HG03175 (cell line): Measurements from ENCODE around the gene TMEM72.

Experiments
- ATAC-seq: cut with Tn5 transposase; IDR thresholded peaks from one replicate; pipeline ENCODE4 v1.9.1; 2021; ENCODE audit warnings: mild to moderate bottlenecking, moderate library complexity; ENCODE audit not compliant: unreplicated experiment

TMEM72 gene

DNA sequence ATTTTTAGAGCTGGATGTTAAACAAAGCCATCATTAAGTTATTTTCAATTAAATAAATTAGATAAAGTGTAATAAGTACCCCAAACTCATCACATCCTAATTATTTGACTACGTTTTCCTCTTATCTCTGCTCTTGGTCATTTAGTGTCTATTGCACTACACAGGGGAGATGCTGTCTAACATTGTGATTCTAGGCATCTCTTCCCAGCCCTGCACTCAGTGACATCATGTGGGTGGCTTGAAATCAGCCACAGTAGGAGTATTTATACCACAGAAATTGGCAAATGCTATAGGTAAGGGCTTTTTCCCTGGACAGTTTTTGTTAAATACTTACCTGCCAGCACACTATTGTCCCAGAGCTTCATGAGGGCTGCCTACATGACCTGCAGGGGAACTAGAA, 21.3 kb upstream of the TMEM72 start:
- ATAC-seq, result no peak

DNA sequence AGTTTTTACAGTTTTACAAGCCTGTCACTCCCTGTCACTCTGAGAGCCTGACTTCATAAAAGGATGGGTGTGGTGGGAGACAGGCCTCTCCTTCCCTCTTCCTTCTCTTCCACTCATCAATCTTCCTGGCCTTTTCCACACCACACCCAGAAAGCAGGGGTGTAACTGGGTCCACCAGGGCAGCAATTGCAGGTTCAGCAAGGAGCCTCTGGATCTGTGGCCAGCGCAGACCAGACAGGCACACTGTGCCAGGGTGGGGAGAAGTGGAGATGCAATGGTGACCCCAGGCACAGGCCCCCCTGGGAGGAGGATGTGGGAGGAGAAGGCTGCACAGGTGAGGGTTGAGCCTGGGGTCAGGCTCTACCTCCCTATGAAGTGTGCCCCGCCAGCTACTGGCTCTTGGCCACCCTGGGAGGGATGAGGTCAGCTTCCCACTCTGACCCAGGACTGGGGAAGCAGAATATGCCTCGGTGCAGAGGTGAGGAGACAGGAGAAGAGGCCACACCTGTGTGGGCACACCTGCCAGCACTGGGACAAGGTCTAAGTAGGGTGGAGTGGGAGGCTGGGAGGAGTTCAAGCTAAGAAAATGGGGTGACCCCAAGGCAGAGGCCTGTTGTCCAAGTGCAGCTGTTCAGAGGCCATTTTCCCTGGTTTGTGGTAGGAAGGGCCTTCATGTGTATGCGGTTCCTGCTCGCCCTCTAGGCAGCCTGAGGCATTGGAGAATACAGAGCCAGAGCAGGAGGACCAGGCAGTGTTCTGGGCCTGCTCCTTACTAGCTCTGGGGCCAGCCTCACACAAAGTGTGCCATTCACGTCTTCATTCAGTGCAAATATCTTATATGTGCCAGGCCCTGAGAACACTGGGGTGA, 20.2 kb upstream of the TMEM72 start:
- ATAC-seq, result no peak

DNA sequence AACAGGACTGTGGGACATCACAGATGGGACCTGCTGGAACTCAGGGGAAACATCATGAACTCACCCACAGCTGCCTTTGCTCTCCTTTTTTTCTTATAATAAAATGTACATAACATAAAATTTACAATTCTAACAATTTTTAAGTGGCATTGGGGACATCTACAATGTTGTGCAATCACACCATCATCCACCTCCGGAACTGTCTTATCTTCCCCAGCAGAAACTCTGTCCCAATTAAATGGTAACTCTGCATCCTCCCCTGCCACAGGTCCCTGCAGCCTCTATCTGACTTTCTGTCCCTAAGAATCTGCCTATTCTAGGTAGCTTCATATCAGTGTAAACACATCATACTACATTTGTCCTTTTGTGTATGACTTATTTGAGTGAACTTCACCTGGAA, 19.4 kb upstream of the TMEM72 start:
- no peak for ATAC-seq

- no peak for ATAC-seq
Observed at GRCh38 chr10:44893604-44894468, 17.3 kb upstream of the TMEM72 start.

- no peak for ATAC-seq
Observed at GRCh38 chr10:44894691-44895090, 16.4 kb upstream of the TMEM72 start.

DNA sequence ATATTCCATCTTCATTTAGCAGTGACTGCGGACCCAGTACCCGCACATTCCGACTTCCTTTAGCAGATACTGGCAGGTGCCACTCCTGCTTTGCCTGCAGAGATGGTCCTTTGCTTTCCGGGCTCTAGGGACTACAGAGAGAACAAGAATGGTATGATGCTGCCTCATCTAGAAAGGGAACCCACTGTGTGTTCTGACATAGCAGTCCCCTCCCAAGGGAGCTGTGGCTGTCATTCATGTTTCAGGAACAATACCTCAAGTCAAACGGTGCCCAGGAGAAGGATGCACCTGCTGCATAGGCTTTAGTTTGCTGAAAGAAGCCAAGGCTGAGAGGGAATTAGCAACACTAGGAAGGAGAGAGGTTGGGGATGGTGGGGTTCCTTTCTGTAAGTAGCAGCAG, 15.9 kb upstream of the TMEM72 start:
- ATAC-seq, result peak; percentile 58

DNA sequence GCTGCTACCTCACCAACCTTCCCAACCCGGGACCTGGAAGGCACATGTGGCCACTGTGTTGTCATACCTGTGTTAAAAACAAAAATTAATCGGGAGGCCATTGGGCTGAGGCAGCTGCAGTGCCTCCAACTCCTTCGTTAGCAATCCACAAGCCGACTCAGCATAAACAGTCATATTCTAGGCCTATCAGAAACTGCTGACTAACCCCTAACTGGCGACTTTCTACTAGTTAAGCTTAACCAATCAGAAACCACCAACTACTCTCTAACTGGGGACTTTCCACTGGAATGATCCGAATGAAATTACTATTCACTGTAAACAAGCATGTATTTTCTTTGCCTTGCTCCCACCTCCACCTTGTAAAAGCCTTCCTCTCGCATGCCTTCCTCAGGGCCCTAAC, 14.1 kb upstream of the TMEM72 start:
- ATAC-seq, result no peak

DNA sequence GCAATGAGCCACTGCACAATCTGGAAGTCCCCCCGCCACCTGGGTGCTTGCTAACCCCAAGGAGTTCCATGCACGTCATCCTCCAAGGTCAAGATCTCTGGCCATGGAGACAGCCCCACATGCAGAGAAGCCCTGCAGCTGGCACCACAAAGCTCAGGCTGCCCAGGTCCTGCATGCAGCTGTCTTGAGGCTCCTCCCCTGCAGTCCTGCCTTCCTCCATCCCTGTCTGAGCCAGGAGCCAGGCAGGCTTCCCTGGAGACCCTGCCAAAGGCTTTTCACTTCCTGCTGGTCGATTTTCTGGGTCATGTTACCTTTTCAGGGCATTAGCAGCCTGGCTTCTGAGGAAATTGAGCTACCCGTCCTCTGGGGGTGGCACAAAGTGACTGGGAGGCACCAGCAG, 12.5 kb upstream of the TMEM72 start:
- no peak for ATAC-seq

- ATAC-seq, result no peak
Observed at GRCh38 chr10:44899450-44900080, 11.6 kb upstream of the TMEM72 start.

GRCh38 chr10:44902941-44903545, 8.1 kb upstream of the TMEM72 start:
- no peak for ATAC-seq

DNA sequence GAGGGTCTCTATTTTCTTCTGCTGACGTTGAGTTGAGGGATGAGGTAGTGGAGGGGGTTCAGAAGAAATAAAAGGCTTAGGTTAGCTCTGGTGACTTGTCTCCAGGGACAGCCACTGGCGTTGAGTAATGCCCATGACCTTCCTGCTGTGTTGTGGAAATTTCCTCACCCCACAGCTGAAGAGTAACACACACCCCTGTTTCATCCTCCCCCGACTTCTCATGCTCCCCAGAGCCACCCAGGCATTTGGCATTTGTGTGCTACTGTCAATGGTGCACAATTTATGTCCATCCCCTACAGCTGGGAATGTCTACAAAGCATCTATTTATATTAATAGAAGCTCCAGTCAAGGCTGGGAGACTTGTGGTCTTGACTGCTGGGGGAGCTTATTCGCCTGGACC, 4.7 kb upstream of the TMEM72 start:
- no peak for ATAC-seq

- no peak for ATAC-seq
Observed at GRCh38 chr10:44907556-44907955, 3.6 kb upstream of the TMEM72 start.

GRCh38 chr10:44908066-44908749, 2.9 kb upstream of the TMEM72 start:
- ATAC-seq, result no peak

DNA sequence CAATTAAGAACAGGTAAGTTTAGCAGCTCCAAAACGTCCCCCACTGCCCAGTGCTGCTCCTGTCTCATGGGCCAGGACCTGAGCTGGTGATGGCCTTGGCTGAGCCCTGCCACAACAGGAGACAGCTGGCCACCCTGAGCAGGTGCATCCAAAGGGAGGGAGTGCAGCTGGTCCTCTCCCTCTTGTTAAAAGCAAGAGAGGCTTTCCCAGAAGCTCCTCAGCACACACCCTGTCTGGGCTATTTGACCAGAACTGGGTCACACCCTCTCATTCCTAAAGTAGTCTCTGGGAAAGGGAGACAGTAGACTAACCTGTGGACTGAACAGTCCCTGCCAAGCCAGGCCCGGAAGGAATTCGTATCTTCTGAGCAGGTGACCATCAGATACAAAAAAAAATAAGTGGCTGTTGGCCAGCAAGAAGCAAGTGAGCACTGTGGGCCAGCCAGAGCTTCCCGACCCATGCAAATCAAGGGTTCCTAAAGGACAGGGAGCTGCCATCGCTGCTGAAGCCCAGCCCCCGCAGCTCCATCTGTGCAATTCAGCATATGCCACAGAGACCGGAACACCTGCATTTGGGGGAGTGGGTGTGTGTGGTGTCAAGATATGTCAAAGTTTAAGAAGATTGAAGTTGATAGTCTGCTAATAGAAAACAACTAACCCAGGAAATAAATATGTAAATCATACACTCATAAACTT, 2.1 kb upstream of the TMEM72 start:
- ATAC-seq, result no peak

DNA sequence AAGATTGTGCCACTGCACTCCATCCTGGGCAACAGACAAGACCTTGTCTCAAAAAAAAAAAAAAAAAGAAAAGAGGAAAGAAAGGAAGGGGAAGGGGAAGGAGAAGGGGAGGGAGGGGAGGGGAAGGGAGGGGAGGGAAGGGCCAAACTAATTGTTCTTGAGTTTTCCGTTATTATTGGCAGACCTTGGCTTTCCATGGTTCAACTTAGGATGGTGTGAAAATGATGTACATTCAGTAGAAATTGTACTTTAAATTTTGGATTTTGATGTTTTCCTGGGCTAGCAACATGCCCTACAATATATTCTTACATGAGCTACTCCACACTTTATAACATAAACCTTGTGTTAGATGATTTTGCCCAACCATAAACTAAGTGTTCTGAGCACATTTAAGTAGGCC, 1.2 kb upstream of the TMEM72 start:
- no peak for ATAC-seq

DNA sequence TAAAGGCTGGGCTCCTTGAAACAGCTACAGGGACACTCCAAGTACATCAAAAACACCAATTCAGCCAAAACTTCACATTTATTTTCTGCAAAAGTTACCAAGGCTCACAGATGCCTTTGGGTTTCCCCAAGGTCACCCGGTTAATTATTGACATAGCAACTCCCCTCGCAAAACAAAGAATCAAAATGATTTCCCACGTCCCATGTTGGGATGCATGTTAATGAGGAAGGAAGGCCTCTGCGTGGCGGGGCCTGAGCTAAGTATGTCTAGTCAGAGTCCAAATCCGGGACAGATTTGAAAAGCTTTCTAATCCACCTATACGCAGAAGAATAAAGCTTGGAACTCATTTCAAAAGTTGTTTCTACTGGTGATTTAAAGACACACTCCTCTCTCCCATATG, 535 bp upstream of the TMEM72 start:
- no peak for ATAC-seq

- no peak for ATAC-seq
Observed at GRCh38 chr10:44911951-44912350, 814 bp downstream of the TMEM72 start.

DNA sequence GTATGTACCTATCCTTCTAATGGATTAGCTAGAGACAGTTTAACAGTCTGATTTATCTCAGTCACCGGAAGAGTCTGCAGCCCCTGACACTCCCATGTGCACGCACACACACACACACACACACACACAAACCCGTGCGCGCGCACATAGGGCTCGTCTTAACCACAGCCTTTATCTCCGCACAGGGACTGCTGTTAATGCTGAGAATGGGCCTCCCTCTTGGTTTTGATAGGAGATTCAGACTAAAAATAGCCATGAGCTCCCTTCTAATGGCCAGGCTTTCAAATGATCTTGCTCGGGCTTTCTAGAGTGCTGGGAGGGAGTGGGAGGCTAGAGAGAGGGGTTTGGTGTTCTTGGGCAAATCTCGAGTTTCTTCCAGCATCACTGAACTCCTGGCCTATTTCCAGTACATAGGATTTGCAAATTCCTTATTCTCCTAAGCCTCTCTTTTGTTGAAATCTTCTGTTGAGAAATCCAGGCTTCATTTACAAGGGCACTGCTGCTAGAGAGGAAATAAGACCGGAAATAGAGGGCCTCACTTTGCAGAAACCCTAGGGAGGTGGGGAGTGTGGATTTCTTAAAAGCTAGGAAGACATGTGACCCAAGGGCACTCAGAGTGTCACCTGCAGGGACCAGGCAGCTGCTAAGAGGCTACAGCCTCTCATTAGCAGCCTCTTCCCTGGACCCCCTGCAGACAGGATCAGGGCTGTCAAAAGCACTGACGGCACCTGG, 2.4 kb downstream of the TMEM72 start:
- ATAC-seq, result no peak

DNA sequence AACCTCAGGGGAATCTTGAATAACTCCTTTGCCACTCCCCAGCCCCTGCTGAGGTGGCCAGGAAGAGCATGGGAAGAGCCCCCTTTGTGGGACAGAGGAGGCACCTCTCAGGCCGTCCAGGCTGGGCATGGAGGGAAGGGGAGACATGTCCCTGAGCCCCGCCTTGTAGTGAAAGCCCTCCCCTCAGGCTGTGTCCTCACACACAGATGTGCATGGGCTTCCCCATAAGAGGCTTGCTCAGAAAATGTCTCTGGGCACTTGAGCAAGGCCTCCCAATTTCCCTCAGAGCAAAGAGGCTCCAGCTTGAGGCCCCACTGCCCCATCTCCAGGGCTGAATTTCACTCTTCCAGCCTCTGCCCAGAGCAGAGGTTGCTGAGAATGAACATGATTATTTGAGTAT, 3.8 kb downstream of the TMEM72 start:
- ATAC-seq, result no peak
